ENCODE measurements around the gene AHCYL2.
"Not testable (repeated sequence)": the region's sequence is repeated elsewhere in the genome, so short reads cannot be mapped to it uniquely, and the experiment has no call there.

Gene AHCYL2

DNA sequence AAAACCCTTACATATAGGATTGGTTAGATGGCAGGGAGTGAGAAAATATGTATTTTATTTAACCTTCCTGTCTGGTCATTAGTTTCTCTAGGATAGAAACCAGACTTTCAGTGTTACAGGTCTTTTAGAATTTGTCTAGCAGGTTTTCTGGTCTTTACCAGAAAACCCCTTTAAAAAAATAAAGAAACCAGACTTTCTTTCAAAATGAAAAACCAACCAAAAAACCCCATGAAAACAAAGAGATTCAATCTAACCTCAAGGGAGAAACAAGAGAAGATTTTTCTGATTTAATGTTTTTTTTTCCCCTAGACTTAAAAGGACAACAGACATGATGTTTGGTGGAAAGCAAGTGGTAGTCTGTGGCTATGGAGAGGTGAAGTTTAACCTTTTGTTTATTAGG lies 180.7 kb downstream of the AHCYL2 start:
- Histone ChIP-seq H3K36me3 (ENCODE audit: control insufficient read depth in 1 of 2, insufficient read depth in 2 of 2, low read length in 2 of 2) (peaks cover 20 to 49% of the 10 kb centered on the region in 2 donors), H3K27me3 (ENCODE audit: control insufficient read depth in 1 of 2, insufficient read depth in 2 of 2, low read length in 2 of 2) (no peaks in the 10 kb centered on the region), H3K4me1 (ENCODE audit: control insufficient read depth in 1 of 2, insufficient read depth in 2 of 2, low read length in 2 of 2) (no peaks in the 10 kb centered on the region), H3K4me3 (ENCODE audit: low read depth in 1 of 2, low read length in 2 of 2) (no peak overlapping the region), H3K9me3 (ENCODE audit: control insufficient read depth in 1 of 2, low read length in 2 of 2) (no peaks in the 10 kb centered on the region), H3K9ac (ENCODE audit: low read depth in 1 of 2, low read length in 2 of 2) (no peak overlapping the region), H3K27ac (ENCODE audit: low read depth, low read length) (no peak overlapping the region)

DNA sequence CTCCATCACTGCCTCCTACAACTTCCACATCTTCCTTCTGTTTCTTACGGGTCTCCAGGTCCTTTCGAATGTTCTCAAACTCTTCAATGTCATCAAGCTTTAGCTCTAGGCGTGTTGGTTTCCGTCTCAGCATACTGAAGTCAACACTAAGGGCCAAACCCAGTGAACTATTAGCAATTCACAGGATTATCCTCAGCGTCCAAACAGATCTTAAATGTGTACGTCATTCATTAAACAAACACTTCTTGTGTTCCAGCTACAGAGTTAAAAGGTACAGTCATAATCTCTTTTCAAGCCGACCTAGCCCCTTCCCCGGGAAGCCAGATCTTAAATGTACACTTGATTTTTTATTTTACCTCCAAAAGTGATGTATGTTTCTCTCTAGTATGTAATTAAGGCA lies 185.4 kb downstream of the AHCYL2 start:
- not testable (repeated sequence) for H3K4me3 ChIP-seq (ENCODE audit: low read depth in 1 of 2, low read length in 2 of 2); H3K27me3 ChIP-seq (ENCODE audit: control insufficient read depth in 1 of 2, insufficient read depth in 2 of 2, low read length in 2 of 2); H3K9me3 ChIP-seq (ENCODE audit: control insufficient read depth in 1 of 2, low read length in 2 of 2); H3K9ac ChIP-seq (ENCODE audit: low read depth in 1 of 2, low read length in 2 of 2); H3K27ac ChIP-seq (ENCODE audit: low read depth, low read length); H3K4me1 ChIP-seq (ENCODE audit: control insufficient read depth in 1 of 2, insufficient read depth in 2 of 2, low read length in 2 of 2)
- peaks cover 15 to 51% of the 10 kb centered on the region in 2 donors for H3K36me3 ChIP-seq (ENCODE audit: control insufficient read depth in 1 of 2, insufficient read depth in 2 of 2, low read length in 2 of 2)

DNA sequence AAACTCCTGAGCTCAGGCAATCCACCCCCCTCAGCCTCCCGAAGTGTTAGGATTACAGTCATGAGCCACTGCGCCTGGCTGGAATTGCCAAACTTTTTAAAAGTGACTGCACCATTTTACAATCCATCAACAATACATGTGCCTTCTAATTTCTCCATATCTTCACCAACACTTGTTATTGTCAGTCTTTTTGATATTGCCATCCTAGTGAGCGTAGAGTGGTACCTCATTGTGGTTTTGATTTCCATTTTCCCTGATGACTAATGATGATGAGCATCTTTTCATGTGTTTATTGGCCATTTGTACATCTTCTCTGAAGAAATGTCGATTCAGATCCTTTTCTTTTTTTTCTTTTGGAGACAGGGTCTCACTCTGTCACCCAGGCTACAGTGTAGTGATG lies 187.7 kb downstream of the AHCYL2 start:
- Histone ChIP-seq H3K9me3 (ENCODE audit: control insufficient read depth in 1 of 2, low read length in 2 of 2) (no peaks in the 10 kb centered on the region), H3K4me1 (ENCODE audit: control insufficient read depth in 1 of 2, insufficient read depth in 2 of 2, low read length in 2 of 2) (no peaks in the 10 kb centered on the region), H3K27me3 (ENCODE audit: control insufficient read depth in 1 of 2, insufficient read depth in 2 of 2, low read length in 2 of 2) (no peaks in the 10 kb centered on the region), H3K36me3 (ENCODE audit: control insufficient read depth in 1 of 2, insufficient read depth in 2 of 2, low read length in 2 of 2) (peaks cover 8 to 52% of the 10 kb centered on the region in 2 donors), H3K4me3 (ENCODE audit: low read depth in 1 of 2, low read length in 2 of 2) (no peak overlapping the region), H3K9ac (ENCODE audit: low read depth in 1 of 2, low read length in 2 of 2) (no peak overlapping the region), H3K27ac (ENCODE audit: low read depth, low read length) (no peak overlapping the region)

DNA sequence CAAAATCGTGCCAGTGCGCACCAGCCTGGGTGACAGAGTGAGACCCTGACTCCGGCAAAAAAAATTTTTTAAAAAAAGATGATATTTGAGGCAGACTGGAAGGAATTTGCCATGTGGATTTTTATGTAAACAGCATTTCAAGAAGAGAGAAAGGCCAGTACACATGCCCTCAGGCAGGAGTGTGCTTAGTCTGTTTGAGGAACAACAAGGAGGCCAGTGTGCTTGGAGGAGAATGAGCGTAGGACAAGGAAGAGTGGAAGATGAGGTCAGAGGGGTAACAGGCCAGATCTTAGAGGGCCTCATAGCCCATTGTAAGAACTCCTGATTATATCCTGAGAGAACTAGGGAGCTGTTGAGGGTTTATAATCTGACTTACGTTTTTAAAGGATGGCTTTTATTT lies 192.2 kb downstream of the AHCYL2 start:
- Histone ChIP-seq H3K9me3 (ENCODE audit: control insufficient read depth in 1 of 2, low read length in 2 of 2) (no peaks in the 10 kb centered on the region), H3K9ac (ENCODE audit: low read depth in 1 of 2, low read length in 2 of 2) (no peak overlapping the region), H3K36me3 (ENCODE audit: control insufficient read depth in 1 of 2, insufficient read depth in 2 of 2, low read length in 2 of 2) (peaks cover 11 to 45% of the 10 kb centered on the region in 2 donors), H3K27me3 (ENCODE audit: control insufficient read depth in 1 of 2, insufficient read depth in 2 of 2, low read length in 2 of 2) (no peaks in the 10 kb centered on the region), H3K4me1 (ENCODE audit: control insufficient read depth in 1 of 2, insufficient read depth in 2 of 2, low read length in 2 of 2) (no peaks in the 10 kb centered on the region), H3K27ac (ENCODE audit: low read depth, low read length) (no peak overlapping the region), H3K4me3 (ENCODE audit: low read depth in 1 of 2, low read length in 2 of 2) (no peak overlapping the region)

DNA sequence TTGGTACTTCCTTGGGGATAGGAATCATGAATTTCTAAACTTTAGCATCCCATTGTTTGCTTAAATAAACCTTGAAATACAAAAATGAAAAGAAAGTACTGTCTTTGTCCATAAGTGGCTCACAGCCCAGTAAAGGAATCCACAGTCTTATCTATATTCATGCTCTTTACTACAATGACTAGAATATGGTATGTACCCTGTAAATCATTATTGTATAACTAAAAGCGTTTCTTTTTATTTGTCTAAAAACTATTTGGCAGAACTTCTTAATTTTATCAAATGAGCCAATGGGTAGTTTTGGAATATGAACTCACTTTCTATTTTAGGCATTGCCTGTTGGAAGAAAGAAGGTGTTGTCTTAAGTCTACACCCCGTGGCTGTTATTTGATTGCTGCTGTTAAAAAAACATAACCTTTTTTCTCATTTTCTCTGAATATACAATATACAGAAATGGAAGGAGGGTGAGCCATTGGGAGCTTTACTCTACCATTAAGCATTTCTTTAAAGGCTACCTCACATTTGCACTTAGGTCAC lies 197.0 kb downstream of the AHCYL2 start:
- Histone ChIP-seq H3K4me1 (ENCODE audit: control insufficient read depth in 1 of 2, insufficient read depth in 2 of 2, low read length in 2 of 2) (no peaks in the 10 kb centered on the region), H3K27ac (ENCODE audit: low read depth, low read length) (no peak overlapping the region), H3K36me3 (ENCODE audit: control insufficient read depth in 1 of 2, insufficient read depth in 2 of 2, low read length in 2 of 2) (peaks cover 32 to 59% of the 10 kb centered on the region in 2 donors), H3K4me3 (ENCODE audit: low read depth in 1 of 2, low read length in 2 of 2) (no peak overlapping the region), H3K27me3 (ENCODE audit: control insufficient read depth in 1 of 2, insufficient read depth in 2 of 2, low read length in 2 of 2) (no peaks in the 10 kb centered on the region), H3K9ac (ENCODE audit: low read depth in 1 of 2, low read length in 2 of 2) (no peak overlapping the region), H3K9me3 (ENCODE audit: control insufficient read depth in 1 of 2, low read length in 2 of 2) (no peaks in the 10 kb centered on the region)

DNA sequence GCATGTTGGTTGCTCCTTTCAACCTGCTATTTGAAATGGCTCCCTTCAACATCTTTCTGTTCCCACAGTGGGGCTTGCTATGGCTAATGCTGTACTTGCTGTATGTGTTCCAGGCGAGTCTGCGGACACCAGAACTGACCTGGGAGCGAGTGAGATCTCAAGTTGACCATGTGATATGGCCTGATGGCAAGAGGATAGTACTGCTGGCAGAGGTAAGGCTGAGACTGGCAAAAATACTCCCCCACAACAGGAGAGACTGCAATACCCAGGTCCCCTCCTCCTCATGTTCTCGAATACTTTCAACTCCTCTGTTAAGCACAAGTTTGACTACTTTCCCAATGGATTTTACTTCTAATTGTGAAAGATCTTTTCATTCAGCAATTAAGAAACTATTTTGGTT lies 197.9 kb downstream of the AHCYL2 start:
- H3K27ac ChIP-seq (ENCODE audit: low read depth, low read length) = no peak overlapping the region
- peaks cover 32 to 59% of the 10 kb centered on the region in 2 donors for H3K36me3 ChIP-seq (ENCODE audit: control insufficient read depth in 1 of 2, insufficient read depth in 2 of 2, low read length in 2 of 2)
- H3K4me3 ChIP-seq (ENCODE audit: low read depth in 1 of 2, low read length in 2 of 2) = no peak overlapping the region
- H3K4me1 ChIP-seq (ENCODE audit: control insufficient read depth in 1 of 2, insufficient read depth in 2 of 2, low read length in 2 of 2) = no peaks in the 10 kb centered on the region
- no peaks in the 10 kb centered on the region for H3K27me3 ChIP-seq (ENCODE audit: control insufficient read depth in 1 of 2, insufficient read depth in 2 of 2, low read length in 2 of 2)
- H3K9ac ChIP-seq (ENCODE audit: low read depth in 1 of 2, low read length in 2 of 2) = no peak overlapping the region
- H3K9me3 ChIP-seq (ENCODE audit: control insufficient read depth in 1 of 2, low read length in 2 of 2) = no peaks in the 10 kb centered on the region

DNA sequence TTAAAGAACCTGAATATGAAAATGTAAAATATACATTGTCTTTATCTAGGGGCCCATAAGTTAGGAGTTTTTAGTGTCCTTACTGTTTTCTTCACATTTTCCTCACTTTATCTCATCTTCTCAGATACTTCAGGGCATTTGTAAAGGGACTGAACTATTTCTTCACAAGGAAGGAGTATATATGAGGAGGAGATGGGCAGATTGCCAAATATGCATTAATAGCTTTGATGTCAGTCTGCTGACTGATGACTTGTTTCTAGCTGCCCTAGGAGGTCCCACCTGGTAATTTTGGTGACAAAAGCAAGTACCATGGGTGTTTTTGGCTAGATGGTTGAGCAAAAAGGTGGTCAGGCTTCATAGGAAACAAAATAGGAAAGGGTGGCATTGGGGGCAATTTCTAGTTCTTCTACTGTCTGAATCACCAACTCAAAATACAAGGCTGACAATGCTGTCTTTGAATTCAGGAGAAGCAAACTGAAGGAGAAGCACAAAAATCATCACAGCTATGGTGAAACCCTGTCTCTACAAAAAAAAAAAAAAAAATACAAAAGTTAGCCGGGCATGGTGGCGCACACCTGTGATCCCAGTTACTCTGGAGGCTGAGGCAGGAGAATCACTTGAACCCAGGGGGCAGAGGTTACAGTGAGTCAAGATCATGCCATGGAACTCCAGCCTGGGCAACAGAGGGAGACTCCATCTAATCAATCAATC lies 199.0 kb downstream of the AHCYL2 start:
- Histone ChIP-seq H3K9me3 (ENCODE audit: control insufficient read depth in 1 of 2, low read length in 2 of 2) (no peaks in the 10 kb centered on the region), H3K27ac (ENCODE audit: low read depth, low read length) (no peak overlapping the region), H3K4me1 (ENCODE audit: control insufficient read depth in 1 of 2, insufficient read depth in 2 of 2, low read length in 2 of 2) (no peaks in the 10 kb centered on the region), H3K36me3 (ENCODE audit: control insufficient read depth in 1 of 2, insufficient read depth in 2 of 2, low read length in 2 of 2) (peaks cover 32 to 56% of the 10 kb centered on the region in 2 donors), H3K4me3 (ENCODE audit: low read depth in 1 of 2, low read length in 2 of 2) (no peak overlapping the region), H3K9ac (ENCODE audit: low read depth in 1 of 2, low read length in 2 of 2) (no peak overlapping the region), H3K27me3 (ENCODE audit: control insufficient read depth in 1 of 2, insufficient read depth in 2 of 2, low read length in 2 of 2) (no peaks in the 10 kb centered on the region)

DNA sequence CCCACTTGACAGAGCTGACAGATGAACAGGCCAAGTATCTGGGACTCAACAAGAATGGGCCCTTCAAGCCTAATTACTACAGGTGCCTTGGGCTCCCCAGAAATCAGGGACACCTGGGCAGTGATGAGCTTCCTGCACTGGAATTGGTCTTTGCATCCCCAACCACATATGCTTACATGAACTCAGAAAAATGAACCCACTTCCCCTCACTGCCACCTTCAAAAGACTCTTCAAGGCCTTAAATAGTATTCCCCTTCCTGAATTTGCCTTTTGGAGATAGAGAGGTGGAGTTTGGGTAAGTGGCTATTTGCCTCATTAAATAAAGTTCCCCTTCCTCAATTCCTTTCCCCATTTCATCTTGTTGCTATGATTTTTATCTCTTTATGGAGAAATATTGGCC lies 201.7 kb downstream of the AHCYL2 start:
- Histone ChIP-seq H3K4me1 (ENCODE audit: control insufficient read depth in 1 of 2, insufficient read depth in 2 of 2, low read length in 2 of 2) (no peaks in the 10 kb centered on the region), H3K27ac (ENCODE audit: low read depth, low read length) (no peak overlapping the region), H3K36me3 (ENCODE audit: control insufficient read depth in 1 of 2, insufficient read depth in 2 of 2, low read length in 2 of 2) (peaks cover 32 to 44% of the 10 kb centered on the region in 2 donors), H3K9me3 (ENCODE audit: control insufficient read depth in 1 of 2, low read length in 2 of 2) (no peaks in the 10 kb centered on the region), H3K4me3 (ENCODE audit: low read depth in 1 of 2, low read length in 2 of 2) (no peak overlapping the region), H3K27me3 (ENCODE audit: control insufficient read depth in 1 of 2, insufficient read depth in 2 of 2, low read length in 2 of 2) (no peaks in the 10 kb centered on the region), H3K9ac (ENCODE audit: low read depth in 1 of 2, low read length in 2 of 2) (no peak overlapping the region)

DNA sequence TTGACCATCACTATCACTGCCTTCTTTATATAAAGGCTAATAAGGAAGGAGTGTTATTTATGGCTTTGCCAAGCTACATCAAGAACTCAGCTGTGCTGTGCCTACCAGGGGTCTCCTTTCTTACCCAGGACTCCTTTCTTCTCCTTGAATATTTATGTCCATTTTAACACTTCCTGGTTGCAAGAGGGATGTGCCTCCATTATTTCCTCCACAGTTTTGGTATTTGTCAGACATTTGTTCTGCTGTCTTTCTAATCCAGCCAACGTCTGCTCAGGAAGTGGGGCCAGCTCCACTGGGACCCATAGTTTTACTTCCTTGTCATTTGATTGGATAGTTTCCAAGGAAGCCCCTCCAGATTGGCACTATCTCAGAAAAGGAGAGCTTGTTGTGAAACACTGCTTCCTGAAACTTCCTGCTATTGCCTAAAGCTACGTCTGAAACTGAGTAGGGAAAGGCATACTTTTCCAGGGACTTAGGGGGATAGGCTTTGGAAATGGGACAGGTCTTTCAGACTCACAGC lies 202.8 kb downstream of the AHCYL2 start:
- Histone ChIP-seq H3K4me1 (ENCODE audit: control insufficient read depth in 1 of 2, insufficient read depth in 2 of 2, low read length in 2 of 2) (no peaks in the 10 kb centered on the region), H3K4me3 (ENCODE audit: low read depth in 1 of 2, low read length in 2 of 2) (no peak overlapping the region), H3K9me3 (ENCODE audit: control insufficient read depth in 1 of 2, low read length in 2 of 2) (no peaks in the 10 kb centered on the region), H3K9ac (ENCODE audit: low read depth in 1 of 2, low read length in 2 of 2) (no peak overlapping the region), H3K27me3 (ENCODE audit: control insufficient read depth in 1 of 2, insufficient read depth in 2 of 2, low read length in 2 of 2) (peaks cover 0 to under 1% of the 10 kb centered on the region in 2 donors), H3K36me3 (ENCODE audit: control insufficient read depth in 1 of 2, insufficient read depth in 2 of 2, low read length in 2 of 2) (peaks cover 25 to 41% of the 10 kb centered on the region in 2 donors), H3K27ac (ENCODE audit: low read depth, low read length) (no peak overlapping the region)

DNA sequence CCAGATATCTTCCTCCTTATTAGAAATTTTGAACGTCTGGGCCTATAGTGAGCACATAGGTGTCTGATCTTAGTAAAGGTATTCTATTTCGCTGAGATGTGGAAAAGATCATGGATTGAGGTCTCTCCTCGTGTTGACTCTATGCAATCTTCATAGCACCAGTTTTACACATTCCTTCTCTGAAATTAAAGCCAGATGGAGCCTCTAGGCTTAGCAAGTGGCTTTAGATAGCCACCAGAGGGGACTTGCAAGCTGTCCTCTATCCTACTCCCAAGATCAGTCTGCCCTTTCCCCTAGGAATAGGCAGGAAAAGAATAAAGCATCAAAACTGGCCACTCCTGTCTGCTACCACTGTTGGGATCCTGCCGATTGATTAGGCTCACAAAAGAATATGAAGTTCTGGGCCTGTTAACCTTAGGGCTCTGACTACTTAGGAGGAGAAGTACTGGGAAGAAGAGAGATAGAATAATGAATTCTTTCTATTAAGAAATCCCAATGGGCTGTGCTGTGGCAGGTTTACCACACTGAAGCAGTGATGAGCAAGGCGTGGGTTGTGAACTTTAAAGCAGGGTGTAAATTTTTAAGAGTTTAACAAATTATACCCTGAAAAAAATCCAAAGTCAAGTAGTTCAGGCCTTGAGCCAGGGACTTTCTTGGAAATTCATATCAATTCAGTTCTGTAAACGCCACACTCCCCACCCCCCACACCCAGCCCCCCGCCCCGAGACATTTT lies 207.2 kb downstream of the AHCYL2 start:
- Histone ChIP-seq H3K9me3 (ENCODE audit: control insufficient read depth in 1 of 2, low read length in 2 of 2) (no peaks in the 10 kb centered on the region), H3K27ac (ENCODE audit: low read depth, low read length) (no peak overlapping the region), H3K36me3 (ENCODE audit: control insufficient read depth in 1 of 2, insufficient read depth in 2 of 2, low read length in 2 of 2) (peaks cover 0 to 4% of the 10 kb centered on the region in 2 donors), H3K9ac (ENCODE audit: low read depth in 1 of 2, low read length in 2 of 2) (no peak overlapping the region), H3K4me1 (ENCODE audit: control insufficient read depth in 1 of 2, insufficient read depth in 2 of 2, low read length in 2 of 2) (peaks cover 10 to 15% of the 10 kb centered on the region in 2 donors), H3K27me3 (ENCODE audit: control insufficient read depth in 1 of 2, insufficient read depth in 2 of 2, low read length in 2 of 2) (peaks cover 8 to 19% of the 10 kb centered on the region in 2 donors), H3K4me3 (ENCODE audit: low read depth in 1 of 2, low read length in 2 of 2) (no peak overlapping the region)

Measured in duodenal mucosa (tissue), 2 donors.